HepG2 (cell line): ENCODE measurements around the gene PYCARD. TPM values are rescaled to one million over a fixed set of nuclear protein-coding genes. Genes with fewer than 3 reads are reported as not detected.

Experiments used
- ATF1 ChIP-seq: IDR thresholded peaks from 2 replicates; pipeline ENCODE4 v1.6.1; 2016; ENCODE audit warnings: mild to moderate bottlenecking, control low read depth
- EP300 ChIP-seq, 3 experiments: sonication (generic) in 1 of 3; formaldehyde crosslinking in 1 of 3; IDR thresholded peaks; 2 replicates each; pipeline versions ENCODE4 v1.5.1 to v1.6.1; 2011 to 2020; ENCODE audit warnings: low read depth in 2 of 3, low read length in 2 of 3, borderline replicate concordance in 1 of 3, improper control_type of control experiment in 1 of 3, mild to moderate bottlenecking in 1 of 3, missing genetic modification reagents in 1 of 3, moderate library complexity in 1 of 3
- FOXC1 ChIP-seq: sonication (generic); formaldehyde crosslinking; IDR thresholded peaks from 2 replicates; pipeline ENCODE4 v1.8.0; 2022; ENCODE audit warnings: mild to moderate bottlenecking, missing genetic modification reagents, borderline replicate concordance
- GZF1 ChIP-seq: sonication (generic); formaldehyde crosslinking; IDR thresholded peaks from 2 replicates; pipeline ENCODE4 v1.5.1; 2020; ENCODE audit warnings: mild to moderate bottlenecking, missing genetic modification reagents
- HNRNPL ChIP-seq: fragments of 200-400 bp; formaldehyde crosslinking; IDR thresholded peaks from 2 replicates; pipeline ENCODE4 v1.6.1; 2017; ENCODE audit warnings: mild to moderate bottlenecking, low read depth, low read length
- IKZF4 ChIP-seq: sonication (generic); formaldehyde crosslinking; IDR thresholded peaks from 2 replicates; pipeline ENCODE4 v1.5.1; 2020; ENCODE audit warnings: borderline replicate concordance, mild to moderate bottlenecking, low read depth, missing genetic modification reagents; ENCODE audit errors: not compliant biosample characterization
- IRX3 ChIP-seq: sonication (generic); formaldehyde crosslinking; IDR thresholded peaks from 2 replicates; pipeline ENCODE4 v1.8.1; 2023; ENCODE audit warnings: mild to moderate bottlenecking, low read depth, missing genetic modification reagents, borderline replicate concordance
- JUND ChIP-seq: sonication (generic); formaldehyde crosslinking; IDR thresholded peaks from 2 replicates; pipeline ENCODE4 v1.8.0; 2022; ENCODE audit warnings: mild to moderate bottlenecking, missing genetic modification reagents
- NCOA2 ChIP-seq: sonication (generic); formaldehyde crosslinking; IDR thresholded peaks from 2 replicates; pipeline ENCODE4 v1.8.0; 2022; ENCODE audit warnings: inconsistent platforms
- POLR2G ChIP-seq: fragments of 200-400 bp; formaldehyde crosslinking; IDR thresholded peaks from 2 replicates; pipeline ENCODE4 v1.6.1; 2018; ENCODE audit warnings: mild to moderate bottlenecking, low read depth, low read length, moderate library complexity
- REXO4 ChIP-seq: sonication (generic); formaldehyde crosslinking; IDR thresholded peaks from 2 replicates; pipeline ENCODE4 v1.8.0; 2022; ENCODE audit warnings: missing genetic modification reagents, mild to moderate bottlenecking, borderline replicate concordance
- SP5 ChIP-seq: IDR thresholded peaks from 2 replicates; pipeline ENCODE4 v1.6.1; 2016; ENCODE audit warnings: low read depth, borderline replicate concordance
- U2AF1 ChIP-seq: fragments of 200-400 bp; formaldehyde crosslinking; optimal IDR thresholded peaks from 2 replicates; pipeline ENCODE3; 2017; ENCODE audit warnings: mild to moderate bottlenecking, low read depth, low read length
- ZFAT ChIP-seq: sonication (generic); formaldehyde crosslinking; conservative IDR thresholded peaks from 2 replicates; pipeline ENCODE4 v1.8.1; 2023; ENCODE audit warnings: missing genetic modification reagents, inconsistent platforms
- ZKSCAN1 ChIP-seq: fragments of 150-350 bp; IDR thresholded peaks from 2 replicates; pipeline ENCODE4 v1.6.1; 2014; ENCODE audit warnings: low read length
- ZNF678 ChIP-seq: sonication (generic); formaldehyde crosslinking; IDR thresholded peaks from 2 replicates; pipeline ENCODE4 v1.4.0; 2020; ENCODE audit warnings: mild to moderate bottlenecking, missing genetic modification reagents
- ZNF749 ChIP-seq: sonication (generic); formaldehyde crosslinking; IDR thresholded peaks from 2 replicates; pipeline ENCODE4 v1.8.0; 2022; ENCODE audit warnings: mild to moderate bottlenecking, missing genetic modification reagents, moderate library complexity, borderline replicate concordance
- ZNF839 ChIP-seq: sonication (generic); formaldehyde crosslinking; IDR thresholded peaks from 2 replicates; pipeline ENCODE4 v1.4.0; 2020; ENCODE audit warnings: missing genetic modification reagents, mild to moderate bottlenecking, borderline replicate concordance
- ZSCAN9 ChIP-seq: IDR thresholded peaks from 2 replicates; pipeline ENCODE4 v1.6.1; 2016; ENCODE audit warnings: borderline replicate concordance
- polyA plus RNA-seq, 8 experiments: library from polyadenylated mRNA; depleted of rRNA in 3 of 8; stranded (reverse) in 7 of 8; unstranded in 1 of 8; fragments of >200 nt; fragmentation: Illumina TruSeq in 4 of 8; extraction: Trizol in 4 of 8; gene quantifications; 2 replicates each; pipeline versions ENCODE4 v1.2.1 to v1.2.3, GENCODE V29; 2011 to 2016; ENCODE audit warnings: low read depth in 4 of 8, missing spikeins in 1 of 8, mixed read lengths in 1 of 8; ENCODE audit not compliant: insufficient read depth in 1 of 8
- total RNA-seq, 5 experiments: library from RNA; depleted of rRNA; stranded (reverse); fragments of >200 nt; fragmentation: Illumina TruSeq; extraction: Trizol; gene quantifications; 2 replicates each; pipeline ENCODE4 v1.2.3, GENCODE V29; 2016; ENCODE audit warnings: low read depth in 1 of 5
- TF ChIP-seq, protein P1 (sequence below): IDR thresholded peaks from 2 replicates; pipeline ENCODE4 v1.6.1; 2016; ENCODE audit warnings: missing biosample characterization, missing genetic modification reagents, low read depth
- TF ChIP-seq, protein P2 (sequence below): sonication (generic); formaldehyde crosslinking; IDR thresholded peaks from 2 replicates; pipeline ENCODE4 v1.4.0; 2020; ENCODE audit warnings: missing genetic modification reagents
- TF ChIP-seq, protein P3 (sequence below): IDR thresholded peaks from 2 replicates; pipeline ENCODE4 v1.6.1; 2016; ENCODE audit warnings: control low read depth
- TF ChIP-seq, protein P4 (sequence below): sonication (generic); formaldehyde crosslinking; IDR thresholded peaks from 2 replicates; pipeline ENCODE4 v1.5.0; 2020; ENCODE audit warnings: mild to moderate bottlenecking, missing genetic modification reagents, moderate library complexity
- TF ChIP-seq, protein P5 (sequence below): sonication (generic); formaldehyde crosslinking; IDR thresholded peaks from 2 replicates; pipeline ENCODE4 v1.8.0; 2022; ENCODE audit warnings: missing genetic modification reagents, mild to moderate bottlenecking, inconsistent platforms, borderline replicate concordance

The PYCARD gene
- total and polyA plus RNA-seq, 2 of the 13 experiments (the other 11 are each of a cell fraction or from before 2014, with no cell fraction given), result 4.8 to 9.2 TPM

DNA sequence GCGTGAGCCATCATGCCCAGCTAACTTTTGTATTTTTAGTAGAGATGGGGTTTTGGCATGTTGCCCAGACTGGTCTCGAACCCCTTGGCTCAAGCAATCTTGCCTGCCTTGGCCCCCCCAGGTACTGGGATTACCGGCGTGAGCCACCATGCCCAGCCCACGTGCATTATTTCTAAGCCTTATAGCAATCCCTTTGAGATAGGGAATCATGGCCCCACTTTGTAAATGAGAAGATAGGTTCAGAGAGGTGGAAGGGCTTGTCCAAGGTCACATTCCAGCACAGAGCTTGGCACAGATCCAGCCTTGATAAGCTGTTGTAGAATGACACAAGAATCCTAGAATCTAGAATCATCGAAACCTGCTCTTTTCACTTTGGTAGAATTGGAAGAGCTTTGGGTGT, 4.2 kb upstream of the PYCARD start (continued):
- TF ChIP-seq POLR2G (no peak), U2AF1 (no peak), ZNF839 (CRISPR knock-in tag) (no peak), REXO4 (CRISPR knock-in tag) (no peak), JUND (CRISPR knock-in tag) (no peak), IRX3 (CRISPR knock-in tag) (no peak), IKZF4 (no peak), EP300 (IDR thresholded peaks at IDR 0.05; ENCODE audit: low read depth in 2 of 2, low read length in 2 of 2) (peak in 1 of 2 experiments; percentile 40; a peak in 1 of 4 replicates), EP300 (CRISPR knock-in tag; IDR thresholded peaks at IDR 0.05; ENCODE audit: borderline replicate concordance) (no peak; the same call in 1 of the 2 replicates), FOXC1 (CRISPR knock-in tag) (no peak), ZNF678 (CRISPR knock-in tag) (no peak), ZNF749 (no peak), ZKSCAN1 (no peak), GZF1 (CRISPR knock-in tag) (no peak), HNRNPL (no peak), NCOA2 (CRISPR knock-in tag) (peak; percentile 66; the same call in 1 of the 2 replicates), ATF1 (CRISPR knock-in tag) (no peak), ZSCAN9 (CRISPR knock-in tag) (no peak), SP5 (0 out of 2 replicates have a peak, but pooled peaks have one; percentile 32), ZFAT (CRISPR knock-in tag) (no peak)
- TF ChIP-seq, protein P1, sequence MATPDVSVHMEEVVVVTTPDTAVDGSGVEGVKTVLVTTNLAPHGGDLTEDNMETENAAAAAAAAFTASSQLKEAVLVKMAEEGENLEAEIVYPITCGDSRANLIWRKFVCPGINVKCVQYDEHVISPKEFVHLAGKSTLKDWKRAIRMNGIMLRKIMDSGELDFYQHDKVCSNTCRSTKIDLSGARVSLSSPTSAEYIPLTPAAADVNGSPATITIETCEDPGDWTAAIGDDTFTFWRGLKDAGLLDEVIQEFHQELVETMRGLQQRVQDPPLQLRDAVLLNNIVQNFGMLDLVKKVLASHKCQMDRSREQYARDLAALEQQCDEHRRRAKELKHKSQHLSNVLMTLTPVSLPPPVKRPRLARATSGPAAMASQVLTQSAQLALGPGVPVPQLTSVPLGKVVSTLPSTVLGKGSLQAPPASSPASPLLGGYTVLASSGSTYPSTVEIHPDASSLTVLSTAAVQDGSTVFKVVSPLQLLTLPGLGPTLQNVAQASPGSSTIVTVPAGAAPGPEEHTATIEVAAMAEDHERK (CRISPR knock-in tag), result no peak
- TF ChIP-seq, protein P2, sequence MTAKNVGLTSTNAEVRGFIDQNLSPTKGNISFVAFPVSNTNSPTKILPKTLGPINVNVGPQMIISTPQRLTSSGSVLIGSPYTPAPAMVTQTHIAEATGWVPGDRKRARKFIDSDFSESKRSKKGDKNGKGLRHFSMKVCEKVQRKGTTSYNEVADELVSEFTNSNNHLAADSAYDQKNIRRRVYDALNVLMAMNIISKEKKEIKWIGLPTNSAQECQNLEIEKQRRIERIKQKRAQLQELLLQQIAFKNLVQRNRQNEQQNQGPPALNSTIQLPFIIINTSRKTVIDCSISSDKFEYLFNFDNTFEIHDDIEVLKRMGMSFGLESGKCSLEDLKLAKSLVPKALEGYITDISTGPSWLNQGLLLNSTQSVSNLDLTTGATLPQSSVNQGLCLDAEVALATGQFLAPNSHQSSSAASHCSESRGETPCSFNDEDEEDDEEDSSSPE, result no peak
- TF ChIP-seq, protein P3, sequence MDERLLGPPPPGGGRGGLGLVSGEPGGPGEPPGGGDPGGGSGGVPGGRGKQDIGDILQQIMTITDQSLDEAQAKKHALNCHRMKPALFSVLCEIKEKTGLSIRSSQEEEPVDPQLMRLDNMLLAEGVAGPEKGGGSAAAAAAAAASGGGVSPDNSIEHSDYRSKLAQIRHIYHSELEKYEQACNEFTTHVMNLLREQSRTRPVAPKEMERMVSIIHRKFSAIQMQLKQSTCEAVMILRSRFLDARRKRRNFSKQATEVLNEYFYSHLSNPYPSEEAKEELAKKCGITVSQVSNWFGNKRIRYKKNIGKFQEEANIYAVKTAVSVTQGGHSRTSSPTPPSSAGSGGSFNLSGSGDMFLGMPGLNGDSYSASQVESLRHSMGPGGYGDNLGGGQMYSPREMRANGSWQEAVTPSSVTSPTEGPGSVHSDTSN (CRISPR knock-in tag), result no peak
- TF ChIP-seq, protein P4, sequence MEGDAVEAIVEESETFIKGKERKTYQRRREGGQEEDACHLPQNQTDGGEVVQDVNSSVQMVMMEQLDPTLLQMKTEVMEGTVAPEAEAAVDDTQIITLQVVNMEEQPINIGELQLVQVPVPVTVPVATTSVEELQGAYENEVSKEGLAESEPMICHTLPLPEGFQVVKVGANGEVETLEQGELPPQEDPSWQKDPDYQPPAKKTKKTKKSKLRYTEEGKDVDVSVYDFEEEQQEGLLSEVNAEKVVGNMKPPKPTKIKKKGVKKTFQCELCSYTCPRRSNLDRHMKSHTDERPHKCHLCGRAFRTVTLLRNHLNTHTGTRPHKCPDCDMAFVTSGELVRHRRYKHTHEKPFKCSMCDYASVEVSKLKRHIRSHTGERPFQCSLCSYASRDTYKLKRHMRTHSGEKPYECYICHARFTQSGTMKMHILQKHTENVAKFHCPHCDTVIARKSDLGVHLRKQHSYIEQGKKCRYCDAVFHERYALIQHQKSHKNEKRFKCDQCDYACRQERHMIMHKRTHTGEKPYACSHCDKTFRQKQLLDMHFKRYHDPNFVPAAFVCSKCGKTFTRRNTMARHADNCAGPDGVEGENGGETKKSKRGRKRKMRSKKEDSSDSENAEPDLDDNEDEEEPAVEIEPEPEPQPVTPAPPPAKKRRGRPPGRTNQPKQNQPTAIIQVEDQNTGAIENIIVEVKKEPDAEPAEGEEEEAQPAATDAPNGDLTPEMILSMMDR, result no peak
- TF ChIP-seq, protein P5, sequence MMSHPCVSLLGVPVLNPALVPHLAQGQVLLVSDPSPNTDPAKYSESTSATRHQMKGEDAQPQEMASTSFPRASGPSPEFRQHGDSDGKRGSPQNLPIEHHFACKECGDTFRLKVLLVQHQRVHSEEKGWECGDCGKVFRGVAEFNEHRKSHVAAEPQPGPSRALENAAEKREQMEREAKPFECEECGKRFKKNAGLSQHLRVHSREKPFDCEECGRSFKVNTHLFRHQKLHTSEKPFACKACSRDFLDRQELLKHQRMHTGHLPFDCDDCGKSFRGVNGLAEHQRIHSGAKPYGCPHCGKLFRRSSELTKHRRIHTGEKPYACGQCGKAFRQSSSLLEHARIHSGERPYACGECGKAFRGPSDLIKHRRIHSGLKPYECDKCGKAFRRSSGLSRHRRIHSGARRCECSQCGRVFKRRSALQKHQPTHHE (CRISPR knock-in tag), result no peak
